Measurements from ENCODE around the gene PSPN.
"Not testable (repeated sequence)": the region's sequence is repeated elsewhere in the genome, so short reads cannot be mapped to it uniquely, and the experiment has no call there.

PSPN gene

GRCh38 chr19:6402837-6403608, 27.3 kb upstream of the PSPN start:
- DNase-seq: peak; percentile 54

GRCh38 chr19:6402058-6402457, 26.3 kb upstream of the PSPN start:
- no peak for DNase-seq

- DNase-seq: not testable (repeated sequence)
Observed at GRCh38 chr19:6400062-6400944, 24.6 kb upstream of the PSPN start.

GRCh38 chr19:6396305-6396704, 20.6 kb upstream of the PSPN start:
- no peak for DNase-seq

GRCh38 chr19:6394831-6395230, 19.1 kb upstream of the PSPN start:
- no peak for DNase-seq

GRCh38 chr19:6393983-6394412, 18.3 kb upstream of the PSPN start:
- DNase-seq: no peak

GRCh38 chr19:6393074-6393982, 17.6 kb upstream of the PSPN start, which contains the start of gene GTF2F1:
TSS of gene GTF2F1 (minus strand) at chr19:6393164. CDS start at chr19:6392995, 169 bp downstream.
- DNase-seq: peak; percentile 98

- DNase-seq: no peak
Observed at GRCh38 chr19:6392221-6393073, 16.7 kb upstream of the PSPN start.

- no peak for DNase-seq
Observed at GRCh38 chr19:6387372-6387771, 11.6 kb upstream of the PSPN start.

GRCh38 chr19:6384381-6384780, 8.6 kb upstream of the PSPN start:
- no peak for DNase-seq

- DNase-seq: no peak
Observed at GRCh38 chr19:6383188-6383587, 7.5 kb upstream of the PSPN start.

GRCh38 chr19:6381030-6381750, 5.5 kb upstream of the PSPN start:
- DNase-seq: no peak

GRCh38 chr19:6379744-6380143, 4.0 kb upstream of the PSPN start:
- no peak for DNase-seq

GRCh38 chr19:6378486-6378885, 2.8 kb upstream of the PSPN start:
- DNase-seq: no peak

GRCh38 chr19:6378041-6378440, 2.3 kb upstream of the PSPN start:
- peak; percentile 83 for DNase-seq

GRCh38 chr19:6376512-6377190, 918 bp upstream of the PSPN start:
- DNase-seq: no peak

GRCh38 chr19:6374711-6375410, 872 bp downstream of the PSPN start:
- DNase-seq: no peak

- no peak for DNase-seq
Observed at GRCh38 chr19:6374161-6374709, 1.5 kb downstream of the PSPN start.

- DNase-seq: no peak
Observed at GRCh38 chr19:6373813-6374108, 2.0 kb downstream of the PSPN start.

All from fibroblast of skin of scalp (primary cell).